ENCODE measurements around the gene TSSK6. TPM values are rescaled to one million over a fixed set of nuclear protein-coding genes. Genes with fewer than 3 reads are reported as not detected.

Gene TSSK6
- total RNA-seq, 1 experiment from 2014 or later, result 3.1 TPM

- Mint-ChIP-seq H3K27ac (ENCODE audit: unreplicated experiment) (peak within 1 kb of the TSS; percentile 61), H3K27me3 (ENCODE audit: unreplicated experiment) (no peaks in the 10 kb centered on the region), H3K9me3 (ENCODE audit: low read depth, unreplicated experiment) (no peaks in the 10 kb centered on the region), H3K4me3 (ENCODE audit: low read depth, unreplicated experiment) (peak within 1 kb of the TSS; percentile 79), H3K4me1 (ENCODE audit: low read depth, unreplicated experiment) (no peaks in the 10 kb centered on the region), H3K36me3 (ENCODE audit: insufficient read depth, unreplicated experiment) (peaks cover 28% of the 10 kb centered on the region)
- BruUV-seq (replicated peaks), result TSS peak; percentile 83
- CTCF ChIA-PET, result no interaction called here
- peak; percentile 86 for DNase-seq
- intact Hi-C loops (cut with micrococcal nuclease; ENCODE audit: unreplicated experiment), result no loop called here
- TF ChIP-seq CTCF (IDR thresholded peaks at IDR 0.05; ENCODE audit: unreplicated experiment), result no peak
Measured at GRCh38 chr19:19515642-19516519, 533 bp upstream of the TSSK6 start, which contains the start of gene NDUFA13. Gene NDUFA13, plus strand, starts transcription at chr19:19516225. Its CDS starts 14 bp downstream, at chr19:19516239.

DNA sequence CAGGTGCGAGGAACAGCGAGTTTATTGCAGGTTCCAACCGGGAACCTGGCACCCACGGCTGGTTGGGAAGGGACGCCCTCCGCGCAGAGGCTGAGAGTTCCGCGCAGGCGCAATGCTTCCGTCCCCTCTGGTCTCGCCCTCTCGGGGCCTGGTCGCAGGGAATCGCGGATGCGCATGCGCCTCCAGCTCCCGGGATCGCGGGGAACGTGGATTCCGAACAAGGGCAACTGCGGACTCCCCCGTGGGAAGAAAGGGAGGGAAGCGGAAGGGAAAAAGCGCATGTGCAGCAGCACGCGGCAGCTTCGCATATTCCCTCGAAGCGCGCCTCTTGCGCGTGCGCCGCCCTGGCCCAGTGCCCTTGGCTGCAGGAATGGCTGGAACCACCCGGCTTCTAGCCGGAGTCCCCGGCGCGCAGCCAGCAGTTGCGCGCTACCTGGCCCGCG, 1.1 kb downstream of the TSSK6 start:
- H3K4me3 Mint-ChIP-seq (ENCODE audit: low read depth, unreplicated experiment), result no peak overlapping the region
- no peaks in the 10 kb centered on the region for H3K9me3 Mint-ChIP-seq (ENCODE audit: low read depth, unreplicated experiment)
- H3K36me3 Mint-ChIP-seq (ENCODE audit: insufficient read depth, unreplicated experiment), result peaks cover 23% of the 10 kb centered on the region
- CTCF ChIA-PET, result no interaction called here
- no peak for DNase-seq
- no peak for TF ChIP-seq CTCF (IDR thresholded peaks at IDR 0.05; ENCODE audit: unreplicated experiment)
- BruUV-seq (replicated peaks), result no TSS peak
- no peaks in the 10 kb centered on the region for H3K27me3 Mint-ChIP-seq (ENCODE audit: unreplicated experiment)
- intact Hi-C loops (cut with micrococcal nuclease; ENCODE audit: unreplicated experiment), result no loop called here
- no peaks in the 10 kb centered on the region for H3K4me1 Mint-ChIP-seq (ENCODE audit: low read depth, unreplicated experiment)
- no peak overlapping the region for H3K27ac Mint-ChIP-seq (ENCODE audit: unreplicated experiment)

DNA sequence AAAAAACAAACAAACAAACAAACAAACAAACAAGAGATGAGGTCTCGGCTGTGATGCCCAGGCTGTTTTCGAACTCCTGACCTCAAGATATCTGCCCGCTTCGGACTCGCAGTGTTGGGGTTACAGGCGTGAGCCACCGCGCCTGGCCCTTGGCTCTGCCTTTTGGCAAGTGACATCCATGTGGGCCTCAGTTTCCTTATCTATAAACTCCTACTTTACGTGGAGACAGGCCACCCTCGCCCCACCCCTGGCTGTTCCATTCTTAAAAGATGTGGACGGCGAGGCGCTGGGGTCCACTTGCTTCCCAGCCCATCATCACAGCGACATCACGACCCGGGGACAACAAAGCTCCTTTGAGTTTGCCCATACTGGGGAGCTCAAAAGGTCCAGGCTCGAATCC, 1.7 kb downstream of the TSSK6 start:
- no peak overlapping the region for H3K4me3 Mint-ChIP-seq (ENCODE audit: low read depth, unreplicated experiment)
- no peak overlapping the region for H3K27ac Mint-ChIP-seq (ENCODE audit: unreplicated experiment)
- H3K27me3 Mint-ChIP-seq (ENCODE audit: unreplicated experiment), result no peaks in the 10 kb centered on the region
- TF ChIP-seq CTCF (IDR thresholded peaks at IDR 0.05; ENCODE audit: unreplicated experiment), result no peak
- H3K4me1 Mint-ChIP-seq (ENCODE audit: low read depth, unreplicated experiment), result no peaks in the 10 kb centered on the region
- intact Hi-C loops (cut with micrococcal nuclease; ENCODE audit: unreplicated experiment), result no loop called here
- CTCF ChIA-PET, result no interaction called here
- H3K36me3 Mint-ChIP-seq (ENCODE audit: insufficient read depth, unreplicated experiment), result peaks cover 21% of the 10 kb centered on the region
- H3K9me3 Mint-ChIP-seq (ENCODE audit: low read depth, unreplicated experiment), result no peaks in the 10 kb centered on the region
- no TSS peak for BruUV-seq (replicated peaks)
- no peak for DNase-seq

GRCh38 chr19:19510432-19510831, 4.9 kb downstream of the TSSK6 start:
- Mint-ChIP-seq H3K27me3 (ENCODE audit: unreplicated experiment) (no peaks in the 10 kb centered on the region), H3K27ac (ENCODE audit: unreplicated experiment) (no peak overlapping the region), H3K4me1 (ENCODE audit: low read depth, unreplicated experiment) (no peaks in the 10 kb centered on the region), H3K4me3 (ENCODE audit: low read depth, unreplicated experiment) (no peak overlapping the region), H3K36me3 (ENCODE audit: insufficient read depth, unreplicated experiment) (peaks cover 24% of the 10 kb centered on the region), H3K9me3 (ENCODE audit: low read depth, unreplicated experiment) (no peaks in the 10 kb centered on the region)
- TF ChIP-seq CTCF (IDR thresholded peaks at IDR 0.05; ENCODE audit: unreplicated experiment), result no peak
- no peak for DNase-seq
- CTCF ChIA-PET, result no interaction called here
- BruUV-seq (replicated peaks), result no TSS peak
- intact Hi-C loops (cut with micrococcal nuclease; ENCODE audit: unreplicated experiment), result no loop called here
